Liver (tissue), 5 donors: ENCODE measurements around the gene TRIM51. TPM values are rescaled to one million over a fixed set of nuclear protein-coding genes. Genes with fewer than 3 reads are reported as not detected.

Experiments used
- polyA plus RNA-seq, 2 donors: library from polyadenylated mRNA; stranded (reverse) in 1 of 2; unstranded in 1 of 2; fragments of 200-250 nt in 1 of 2; fragments of >200 nt in 1 of 2; fragmentation: Nextera tagmentation in 1 of 2; extraction: Ambion mirVana in 1 of 2; gene quantifications; one replicate each; pipeline versions ENCODE4 v1.2.1 to v1.2.3, GENCODE V29; 2013 to 2015
- small RNA-seq: library from RNA; depleted of rRNA; stranded (forward); fragments of <200 nt; gene quantifications from one replicate; pipeline ENCODE3, GENCODE V24; 2014
- total RNA-seq, 2 donors: library from RNA; depleted of rRNA; stranded (reverse); fragments of >200 nt; gene quantifications; one replicate each; pipeline ENCODE4 v1.2.3, GENCODE V29; 2014
- donor health status: healthy.
- donor health status: healthy.
- donor health status: healthy.

The TRIM51 gene
- total and polyA plus RNA-seq, 4 donors, result not detected

Small RNA genes lying within 50 kb of the gene (small RNA-seq; reads per million reads assigned to genes)
- gene AC036111.3, result not detected

Other genes with a start within 250 kb of the TRIM51 start
- not detected for gene OR4P4, start 248.2 kb upstream of the TRIM51 start, total RNA-seq
- not detected for gene OR4P4, start 248.2 kb upstream of the TRIM51 start, polyA plus RNA-seq
- gene OR4S2, start 235.0 kb upstream of the TRIM51 start, total RNA-seq, result not detected
- not detected for gene OR4S2, start 235.0 kb upstream of the TRIM51 start, polyA plus RNA-seq
- not detected for gene OR4C6, start 221.1 kb upstream of the TRIM51 start, total RNA-seq
- not detected for gene OR4C6, start 221.1 kb upstream of the TRIM51 start, polyA plus RNA-seq
- gene OR5D13, start 109.9 kb upstream of the TRIM51 start, total RNA-seq, result not detected
- gene OR5D13, start 109.9 kb upstream of the TRIM51 start, polyA plus RNA-seq, result not detected
- gene OR5D14, start 87.7 kb upstream of the TRIM51 start, total RNA-seq, result not detected
- gene OR5D14, start 87.7 kb upstream of the TRIM51 start, polyA plus RNA-seq, result not detected
- not detected for gene OR5L1, start 71.9 kb upstream of the TRIM51 start, total RNA-seq
- not detected for gene OR5L1, start 71.9 kb upstream of the TRIM51 start, polyA plus RNA-seq
- gene OR5D18, start 63.7 kb upstream of the TRIM51 start, total RNA-seq, result not detected
- not detected for gene OR5D18, start 63.7 kb upstream of the TRIM51 start, polyA plus RNA-seq
- gene OR5L2, start 56.1 kb upstream of the TRIM51 start, total RNA-seq, result not detected
- gene OR5L2, start 56.1 kb upstream of the TRIM51 start, polyA plus RNA-seq, result not detected
- not detected for gene OR5D16, start 44.5 kb upstream of the TRIM51 start, total RNA-seq
- gene OR5D16, start 44.5 kb upstream of the TRIM51 start, polyA plus RNA-seq, result not detected
- not detected for gene OR5W2, start 31.3 kb downstream of the TRIM51 start, total RNA-seq
- not detected for gene OR5W2, start 31.3 kb downstream of the TRIM51 start, polyA plus RNA-seq
- not detected for gene OR5I1, start 53.1 kb downstream of the TRIM51 start, total RNA-seq
- not detected for gene OR5I1, start 53.1 kb downstream of the TRIM51 start, polyA plus RNA-seq
- not detected for gene OR10AG1, start 86.6 kb downstream of the TRIM51 start, total RNA-seq
- gene OR10AG1, start 86.6 kb downstream of the TRIM51 start, polyA plus RNA-seq, result not detected
- gene OR5F1, start 111.3 kb downstream of the TRIM51 start, total RNA-seq, result not detected
- not detected for gene OR5F1, start 111.3 kb downstream of the TRIM51 start, polyA plus RNA-seq
- gene OR5AS1, start 144.4 kb downstream of the TRIM51 start, total RNA-seq, result not detected
- gene OR5AS1, start 144.4 kb downstream of the TRIM51 start, polyA plus RNA-seq, result not detected
- not detected for gene OR8I2, start 210.0 kb downstream of the TRIM51 start, total RNA-seq
- not detected for gene OR8I2, start 210.0 kb downstream of the TRIM51 start, polyA plus RNA-seq
- gene OR8H2, start 220.4 kb downstream of the TRIM51 start, total RNA-seq, result not detected
- gene OR8H2, start 220.4 kb downstream of the TRIM51 start, polyA plus RNA-seq, result not detected
- not detected for gene OR8H3, start 239.1 kb downstream of the TRIM51 start, total RNA-seq
- not detected for gene OR8H3, start 239.1 kb downstream of the TRIM51 start, polyA plus RNA-seq